NCI-H146 treated with DMSO at 0.1 percent for 48 hours (cell line): ENCODE data around the gene HS3ST3A1.
"Not testable (repeated sequence)": the region's sequence is repeated elsewhere in the genome, so short reads cannot be mapped to it uniquely, and the experiment has no call there.

ENCODE experiments used
- DNase-seq: peaks from one replicate; lab custom pipeline; 2025; ENCODE audit not compliant: unreplicated experiment; lab: John Stamatoyannopoulos, UW

Gene HS3ST3A1

DNA sequence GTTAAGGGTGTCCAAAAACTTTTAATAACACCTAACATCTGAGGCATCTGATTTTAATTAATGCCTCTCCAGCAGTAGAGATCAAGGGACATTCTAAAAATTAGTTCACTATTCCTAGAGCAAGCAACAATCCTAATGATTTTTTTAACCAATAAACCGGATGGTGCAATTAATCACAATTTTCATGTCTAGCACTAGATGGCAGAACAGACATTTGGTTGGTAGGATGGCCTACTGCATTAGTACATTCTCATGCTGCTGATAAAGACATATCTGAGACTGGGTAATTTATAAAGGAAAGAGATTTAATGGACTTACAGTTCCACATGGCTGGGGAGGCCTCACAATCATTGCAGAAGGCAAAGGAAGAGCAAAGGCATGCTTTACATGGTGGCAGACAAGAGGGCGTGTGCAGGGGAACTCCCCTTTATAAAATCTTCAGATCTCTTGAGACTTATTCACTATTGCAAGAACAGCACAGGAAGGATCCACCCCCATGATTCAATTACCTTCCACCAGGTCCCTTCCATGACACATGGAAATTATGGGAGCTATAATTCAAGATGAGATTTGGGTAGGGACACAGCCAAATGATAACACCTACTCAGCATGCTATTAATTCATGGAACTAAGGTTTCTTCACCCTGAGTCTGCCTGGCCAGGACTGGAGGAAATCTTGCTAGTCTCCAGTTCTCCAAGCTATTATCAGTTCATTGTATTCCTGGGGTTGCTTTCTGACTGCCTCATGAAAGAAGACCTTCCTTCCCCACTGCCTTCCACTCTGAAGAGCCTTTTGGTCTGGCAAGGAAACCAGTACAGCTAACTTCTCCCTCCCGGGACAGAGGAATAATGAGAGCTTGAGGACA, 24.8 kb downstream of the HS3ST3A1 start:
- DNase-seq = no peak

DNA sequence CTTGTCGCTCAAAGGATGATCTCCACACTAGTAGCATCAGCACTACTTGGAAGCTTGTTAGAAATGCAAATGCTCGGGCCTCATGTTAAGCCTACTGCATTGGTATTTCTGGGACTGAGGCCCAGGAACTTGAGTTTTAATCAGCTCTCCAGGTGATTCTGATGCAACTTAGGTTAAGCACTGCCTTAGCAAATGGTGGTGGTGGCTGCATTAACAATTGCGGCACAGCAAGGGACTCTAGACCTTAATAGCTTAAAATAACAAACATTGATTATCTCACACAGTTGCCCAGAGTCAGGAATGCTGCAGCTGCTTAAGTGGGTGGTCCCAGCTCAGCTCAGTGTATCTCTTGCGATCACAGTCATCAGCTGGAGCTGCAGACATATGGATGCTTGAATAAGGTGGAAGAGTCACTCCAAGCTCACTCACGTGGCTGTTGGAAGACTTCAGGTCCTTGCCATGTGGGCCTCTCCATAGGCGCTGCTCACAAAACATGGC, 25.8 kb downstream of the HS3ST3A1 start:
- DNase-seq = no peak

DNA sequence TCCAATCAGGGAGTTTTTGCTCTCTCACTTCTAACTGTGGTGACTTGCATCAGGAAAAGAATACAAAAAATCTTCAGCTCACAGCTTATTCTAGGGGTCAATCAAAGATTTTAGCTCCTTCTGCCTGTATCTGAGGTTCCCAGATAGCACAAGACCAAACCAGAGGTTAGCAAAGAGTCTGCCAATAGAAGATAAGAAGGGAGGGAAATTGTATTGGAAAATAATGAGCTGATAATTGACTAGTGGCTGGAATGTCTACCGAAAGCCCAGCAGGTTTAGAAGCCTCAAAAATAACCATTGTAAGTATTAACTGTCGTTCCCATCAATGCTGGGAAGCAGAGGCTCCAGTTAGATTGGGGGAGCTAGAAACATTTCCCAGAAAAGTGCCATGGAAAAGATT, 26.3 kb downstream of the HS3ST3A1 start:
- no peak for DNase-seq

DNA sequence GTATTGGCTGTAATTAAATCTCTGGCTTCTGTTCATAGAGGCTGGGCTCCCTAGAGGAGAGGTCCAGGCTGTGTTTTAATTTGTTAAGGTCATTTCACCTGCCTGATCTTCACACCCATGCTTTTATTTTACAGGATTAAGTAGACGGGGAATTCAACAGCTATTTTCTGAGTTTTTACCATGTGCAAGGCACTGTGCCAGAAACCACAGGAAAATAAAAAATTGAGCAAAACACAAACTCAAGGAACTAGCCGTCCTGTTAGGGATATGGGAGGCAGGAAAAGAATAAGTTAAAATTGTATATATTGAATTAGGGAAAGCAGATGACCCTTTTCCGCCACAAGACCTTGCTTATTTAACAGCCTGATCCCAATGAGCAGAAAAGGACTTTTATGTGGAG, 29.1 kb downstream of the HS3ST3A1 start:
- DNase-seq = no peak

DNA sequence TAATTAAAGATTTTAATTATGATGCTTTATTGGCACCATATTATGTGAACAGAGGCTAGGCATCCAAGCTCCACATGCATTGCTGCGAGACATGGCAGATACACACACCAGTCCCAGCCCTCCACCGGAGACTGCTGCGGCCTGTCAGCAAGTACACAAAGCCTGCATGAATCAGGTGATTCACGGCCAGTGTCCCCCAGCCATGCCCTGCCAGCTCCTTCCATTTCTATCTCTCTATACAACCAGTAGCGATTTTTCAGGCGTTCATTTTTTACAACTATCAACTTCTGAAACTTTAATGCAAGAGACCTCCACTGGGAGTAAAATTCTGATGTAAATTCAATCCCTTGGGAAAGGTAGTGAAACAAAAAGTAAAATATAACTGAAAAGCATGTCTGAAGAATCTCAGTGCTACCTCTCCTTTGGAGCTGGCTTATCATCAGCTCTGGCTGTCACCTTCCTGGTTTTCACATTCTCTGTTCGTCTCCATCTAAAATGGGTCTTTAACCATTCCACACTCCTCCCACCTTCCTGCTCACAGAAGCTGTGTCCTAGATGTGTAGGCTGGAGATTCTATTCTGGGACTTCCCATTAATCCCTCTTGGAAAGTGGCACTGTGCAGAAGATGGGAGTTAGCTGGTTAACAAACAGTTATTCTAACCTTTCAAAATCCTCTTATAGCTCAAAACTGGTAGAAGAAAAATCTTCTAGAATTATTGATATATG, 32.2 kb downstream of the HS3ST3A1 start:
- no peak for DNase-seq

DNA sequence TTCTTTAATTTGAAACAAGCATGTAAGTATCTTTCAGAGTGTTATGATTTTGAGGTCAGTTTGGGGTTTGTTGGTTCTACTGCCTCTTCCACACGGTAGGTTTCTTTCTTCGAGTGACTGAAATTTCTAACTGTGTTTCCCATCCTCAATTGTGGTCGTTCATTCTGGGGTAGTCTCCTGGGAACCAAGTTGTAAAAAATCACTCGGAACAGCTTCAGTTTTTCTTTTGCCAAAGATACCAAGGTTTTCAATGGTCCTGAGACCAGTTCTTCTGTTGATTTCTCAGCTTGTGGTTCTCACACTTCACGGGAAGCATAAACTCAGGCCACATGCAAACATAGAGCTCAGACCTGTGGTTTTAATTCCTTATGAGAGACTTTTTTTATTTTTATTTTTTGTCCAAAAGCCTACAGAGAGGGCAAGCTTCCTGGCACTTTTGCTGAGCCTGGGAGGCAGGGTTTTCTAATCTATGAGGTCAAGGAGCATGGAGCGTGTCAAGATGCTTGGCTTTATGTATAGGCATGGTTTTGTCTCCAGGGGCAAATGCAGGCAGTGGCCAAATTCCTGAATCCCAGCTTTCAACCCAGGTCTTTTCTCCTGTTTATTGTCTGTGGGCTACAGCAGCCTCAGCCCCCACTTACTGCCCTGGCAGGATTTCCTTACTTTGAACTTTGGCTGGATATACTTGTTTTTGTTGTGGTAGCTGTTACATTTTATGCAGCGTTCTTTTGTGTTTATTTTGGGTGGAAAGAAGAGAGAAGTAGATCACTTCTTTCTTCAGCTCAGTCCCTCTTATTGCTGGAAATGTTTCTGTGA, 32.9 kb downstream of the HS3ST3A1 start:
- no peak for DNase-seq

DNA sequence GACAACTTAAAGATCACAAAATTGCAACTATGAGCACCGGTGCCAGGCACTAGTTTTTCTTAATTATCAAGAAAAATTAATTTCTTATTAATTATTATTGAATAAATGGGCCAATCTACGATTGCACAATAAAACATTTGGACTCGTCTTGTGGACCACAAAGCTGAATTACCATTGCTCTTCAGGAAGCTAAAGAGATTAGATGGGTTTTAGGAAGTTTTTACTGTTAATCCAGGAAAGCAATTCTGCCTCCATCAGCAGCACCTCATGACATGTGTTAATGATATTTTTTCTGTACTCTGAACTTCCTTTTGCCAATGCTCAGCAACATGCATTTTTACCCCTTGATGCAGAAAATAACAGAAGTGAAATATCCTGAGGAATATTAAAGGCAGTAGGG, 37.9 kb downstream of the HS3ST3A1 start:
- no peak for DNase-seq

DNA sequence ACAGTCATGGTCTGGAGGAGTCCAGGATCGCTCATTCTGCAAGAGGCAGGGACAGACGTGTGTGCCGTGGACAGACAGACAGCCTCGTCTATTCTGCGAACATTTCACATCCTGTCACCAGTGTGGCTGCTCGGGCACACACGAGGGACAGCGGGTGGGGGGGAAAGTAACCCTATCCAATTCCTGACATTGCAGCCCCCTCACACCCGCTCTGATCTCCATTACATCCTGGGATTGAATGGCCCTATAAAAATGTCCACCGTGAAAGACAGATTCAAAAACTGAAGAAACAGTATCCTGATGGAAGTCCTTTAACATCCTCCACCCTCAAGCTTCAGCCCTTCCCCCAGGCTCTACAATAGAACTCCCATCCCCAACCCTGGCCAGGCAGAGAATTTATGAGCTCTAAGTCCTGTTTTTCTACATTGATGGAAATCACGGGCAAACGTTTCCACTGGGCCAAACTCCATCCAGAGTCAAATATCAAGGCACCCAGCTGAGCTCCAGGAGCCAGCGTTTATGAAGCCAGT, 39.4 kb downstream of the HS3ST3A1 start:
- DNase-seq = no peak

DNA sequence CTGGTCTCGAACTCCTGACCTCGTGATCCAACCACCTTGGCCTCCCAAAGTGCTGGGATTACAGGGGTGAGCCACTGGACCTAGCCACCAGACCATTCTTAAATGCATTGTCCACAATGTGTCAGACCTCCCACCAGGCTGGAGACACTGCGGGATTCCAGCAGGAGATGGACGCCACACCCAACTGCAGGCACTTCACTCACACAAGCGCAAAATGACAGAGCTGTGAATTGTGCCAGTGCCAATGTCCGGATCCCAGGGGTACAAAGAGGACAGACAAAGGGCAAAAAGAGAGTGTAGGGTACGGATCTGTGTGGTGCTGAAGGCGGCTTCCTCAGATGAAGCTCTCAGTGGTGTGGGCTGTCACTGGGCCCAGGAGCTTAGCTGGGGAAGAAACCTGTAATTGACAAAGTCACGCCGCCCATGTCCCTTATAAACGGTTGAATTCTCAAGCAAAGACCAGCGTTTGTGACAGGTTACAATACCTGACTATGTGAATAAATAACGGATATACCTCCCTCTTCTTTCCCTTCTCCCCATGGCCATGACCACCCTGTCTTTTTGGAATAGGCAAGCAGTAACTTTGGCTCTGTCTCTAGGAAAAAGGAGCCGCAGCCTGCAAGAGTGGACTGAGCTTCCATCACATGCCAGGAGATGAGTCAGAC, 40.0 kb downstream of the HS3ST3A1 start:
- no peak for DNase-seq

DNA sequence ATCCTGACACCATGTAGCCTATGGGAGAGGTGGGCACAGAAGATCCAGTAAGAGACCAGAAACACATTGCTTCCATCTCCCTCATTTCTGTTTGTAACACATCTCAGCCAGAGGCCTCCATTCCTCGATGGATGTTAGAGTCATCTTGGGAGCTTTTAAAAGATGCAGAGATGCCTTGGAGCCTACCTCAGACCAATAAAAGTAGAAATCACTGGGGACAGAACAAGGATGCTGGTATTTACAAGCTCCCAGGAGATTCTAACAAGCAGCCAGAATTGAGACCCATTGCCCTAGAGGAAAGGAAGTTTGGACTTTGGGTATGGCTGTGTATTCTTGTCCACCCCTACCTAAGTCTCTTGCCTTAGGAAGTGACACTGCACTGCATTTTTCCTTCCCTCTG, 40.8 kb downstream of the HS3ST3A1 start:
- no peak for DNase-seq

DNA sequence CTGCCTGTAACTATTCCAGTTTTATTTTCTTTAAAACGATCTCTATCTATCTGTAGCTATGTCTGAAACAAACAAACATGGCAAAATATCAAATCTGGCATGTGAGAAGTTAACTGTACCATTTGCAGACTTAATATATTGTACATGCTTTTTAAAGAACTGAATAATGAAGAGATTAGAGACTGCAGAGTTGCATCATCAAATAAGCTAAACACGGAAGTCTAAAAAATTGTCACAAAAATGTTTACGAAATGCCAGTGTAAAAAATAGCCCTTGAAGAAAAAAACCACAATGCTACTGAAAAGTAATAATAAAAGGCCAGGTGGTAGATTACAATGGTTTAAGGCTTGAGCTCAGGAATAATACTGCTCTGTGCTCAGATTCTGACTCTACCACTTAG, 43.1 kb downstream of the HS3ST3A1 start:
- DNase-seq = no peak

DNA sequence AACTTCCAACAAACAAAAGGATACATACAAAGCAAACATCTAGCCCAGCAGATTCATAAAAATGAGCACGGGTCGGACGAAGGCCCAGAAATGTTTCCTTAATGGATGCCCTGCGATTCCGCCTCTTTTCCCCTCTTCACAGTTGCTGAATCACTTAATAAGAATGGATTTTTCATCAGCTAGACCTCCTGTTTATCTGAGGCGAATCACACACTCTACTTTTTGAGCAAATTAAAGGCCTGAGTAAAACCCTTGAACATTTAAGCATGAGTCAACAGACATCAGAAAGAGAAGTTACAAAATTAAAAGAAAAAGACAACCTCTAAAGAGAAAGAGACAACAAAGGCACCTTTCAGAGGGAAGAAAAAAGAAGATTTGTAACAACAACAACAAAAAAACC, 44.7 kb downstream of the HS3ST3A1 start:
- DNase-seq = no peak

DNA sequence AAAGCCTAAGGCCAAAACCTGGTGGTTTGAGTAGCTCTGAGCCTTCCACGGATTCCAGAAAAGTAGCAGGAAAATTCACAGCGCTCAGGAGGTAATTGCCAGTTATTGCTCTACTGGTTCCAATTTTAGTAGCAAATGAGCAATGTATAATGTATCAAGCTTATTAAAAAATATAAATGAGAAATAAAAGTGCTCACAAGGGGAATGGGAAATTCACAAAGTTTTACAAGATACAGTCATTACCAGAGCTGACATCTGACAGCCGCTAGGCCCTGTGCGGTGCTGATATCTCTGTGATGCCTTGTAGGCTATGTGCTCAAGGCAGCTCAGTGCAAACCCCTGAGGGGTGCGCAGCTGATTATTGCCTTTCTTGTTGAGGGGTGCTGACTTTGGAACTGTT, 47.5 kb downstream of the HS3ST3A1 start:
- no peak for DNase-seq

DNA sequence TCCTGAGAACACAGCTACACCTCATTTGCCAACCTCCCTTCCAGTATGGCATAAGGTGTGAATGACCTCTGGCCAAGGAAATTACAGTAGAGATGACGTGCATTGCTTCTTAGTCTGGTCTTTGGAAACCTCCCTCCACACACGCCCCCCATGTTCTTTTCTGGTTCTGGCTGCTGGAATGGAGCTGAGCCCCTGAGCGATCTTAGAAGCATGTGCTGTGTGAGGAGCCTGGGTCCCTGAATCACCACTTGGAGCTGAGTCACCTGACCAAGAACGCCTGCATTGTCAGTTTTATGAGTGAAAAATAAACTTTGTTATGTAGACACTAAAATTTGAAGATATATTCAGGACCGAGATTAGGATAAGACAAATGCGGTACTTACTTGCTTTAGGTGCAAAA, 51.4 kb downstream of the HS3ST3A1 start:
- no peak for DNase-seq

DNA sequence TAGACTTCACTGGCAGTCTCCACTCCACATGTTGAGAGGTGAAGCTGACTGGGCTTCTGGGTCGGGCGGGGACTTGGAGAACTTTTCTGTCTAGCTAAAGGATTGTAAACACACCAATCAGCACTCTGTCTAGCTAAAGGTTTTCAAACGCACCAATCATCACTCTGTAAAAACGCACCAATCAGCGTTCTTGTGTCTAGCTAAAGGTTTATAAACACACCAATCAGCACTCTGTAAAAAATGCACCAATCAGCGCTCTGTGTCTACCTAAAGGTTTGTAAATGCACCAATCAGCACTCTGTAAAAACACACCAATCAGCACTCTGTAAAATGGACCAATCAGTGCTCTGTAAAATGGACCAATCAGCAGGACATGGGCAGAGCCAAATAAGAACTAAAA, 53.2 kb downstream of the HS3ST3A1 start:
- not testable (repeated sequence) for DNase-seq

DNA sequence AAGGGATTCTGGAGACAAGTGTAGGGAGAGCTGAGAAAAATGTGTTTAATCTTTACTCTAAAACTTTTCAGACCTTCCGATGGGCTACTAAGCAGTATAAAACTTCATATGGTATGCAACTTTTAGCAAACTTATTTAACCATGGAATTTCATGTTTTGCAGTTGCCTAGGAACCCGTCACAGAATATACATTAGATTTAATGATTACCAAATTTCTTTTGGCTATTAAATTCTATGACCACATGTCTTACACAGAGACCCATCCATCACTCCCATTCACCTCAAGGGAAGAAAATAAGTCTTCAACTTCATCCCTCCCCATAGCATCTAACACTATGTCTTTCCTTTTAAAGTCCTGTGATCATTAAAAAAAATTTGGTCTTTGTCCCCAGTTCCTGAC, 54.9 kb downstream of the HS3ST3A1 start:
- DNase-seq = no peak

DNA sequence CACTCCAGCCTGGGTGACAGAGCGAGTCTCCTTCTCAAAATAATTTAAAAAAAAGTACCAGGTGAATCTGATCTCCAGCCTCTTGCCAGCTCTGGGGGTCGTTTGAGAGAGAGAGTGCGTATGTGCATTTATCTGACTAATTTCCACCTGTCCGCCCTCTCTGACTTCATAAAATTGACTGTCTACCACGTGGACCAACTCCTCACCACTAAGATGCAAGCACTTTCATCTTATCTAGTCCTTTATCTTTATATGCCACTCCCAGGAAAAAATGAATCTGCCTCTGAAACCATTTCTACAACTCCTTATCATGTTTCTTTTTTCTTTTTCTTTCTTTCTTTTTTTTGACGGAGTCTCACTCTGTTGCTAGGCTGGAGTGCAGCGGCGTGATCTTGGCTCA, 55.8 kb downstream of the HS3ST3A1 start:
- DNase-seq = no peak

DNA sequence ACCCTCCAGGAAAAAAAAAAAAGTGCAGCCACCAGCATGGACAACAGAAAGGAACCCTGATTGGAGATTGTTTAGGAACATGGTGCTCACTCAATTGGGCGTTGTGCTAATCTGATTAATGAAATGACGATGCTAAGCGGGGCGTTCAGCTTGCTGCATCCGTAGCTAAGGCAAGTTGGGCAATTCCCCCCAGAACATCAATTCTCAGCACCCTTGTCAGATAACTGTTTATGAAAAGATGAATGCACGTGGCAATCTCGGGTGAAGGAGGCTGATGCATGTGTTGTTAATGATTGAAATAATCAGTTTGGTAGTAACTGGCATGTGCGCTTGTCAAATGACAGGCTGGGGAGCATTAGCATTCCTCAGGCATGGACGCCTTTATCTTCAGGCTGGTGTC, 57.0 kb downstream of the HS3ST3A1 start:
- no peak for DNase-seq

DNA sequence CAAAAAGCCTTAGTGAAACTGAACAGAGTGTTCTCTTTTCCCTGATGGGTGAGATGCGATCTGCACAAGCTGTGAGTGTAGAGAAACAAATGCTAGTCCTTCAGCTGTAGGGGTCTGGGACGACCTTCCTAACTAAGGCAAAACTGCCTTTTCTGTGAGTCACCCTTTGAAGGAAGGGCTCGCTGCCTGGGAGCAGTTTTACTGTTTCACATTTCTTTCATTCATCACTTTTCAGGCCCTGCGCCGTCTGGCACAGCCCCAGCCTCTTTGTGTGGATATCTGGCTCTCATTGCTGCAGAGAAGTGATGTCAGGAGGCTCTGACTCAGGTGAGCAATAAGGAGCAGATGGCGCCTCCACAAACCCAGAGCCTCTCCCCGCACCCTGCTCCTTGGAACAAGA, 57.4 kb downstream of the HS3ST3A1 start:
- no peak for DNase-seq

DNA sequence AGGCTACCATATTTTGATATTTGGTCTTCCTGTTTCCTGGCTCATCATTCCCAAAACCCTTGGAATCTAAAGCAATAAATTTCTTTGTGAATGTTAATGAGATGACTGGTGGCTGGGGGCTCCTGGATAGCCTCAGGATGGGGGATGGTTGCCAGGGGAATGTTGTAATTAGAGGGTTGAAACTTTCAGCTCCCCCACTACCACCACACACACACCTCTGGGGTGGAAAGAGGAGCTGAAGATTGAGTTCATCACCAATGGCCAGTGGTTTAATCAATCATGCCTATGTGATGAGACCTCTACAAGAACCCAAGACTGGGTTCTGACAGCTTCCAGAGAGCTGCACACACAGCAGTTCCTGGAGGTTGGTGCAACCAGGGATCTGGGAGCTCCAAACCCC, 59.1 kb downstream of the HS3ST3A1 start:
- DNase-seq = no peak

DNA sequence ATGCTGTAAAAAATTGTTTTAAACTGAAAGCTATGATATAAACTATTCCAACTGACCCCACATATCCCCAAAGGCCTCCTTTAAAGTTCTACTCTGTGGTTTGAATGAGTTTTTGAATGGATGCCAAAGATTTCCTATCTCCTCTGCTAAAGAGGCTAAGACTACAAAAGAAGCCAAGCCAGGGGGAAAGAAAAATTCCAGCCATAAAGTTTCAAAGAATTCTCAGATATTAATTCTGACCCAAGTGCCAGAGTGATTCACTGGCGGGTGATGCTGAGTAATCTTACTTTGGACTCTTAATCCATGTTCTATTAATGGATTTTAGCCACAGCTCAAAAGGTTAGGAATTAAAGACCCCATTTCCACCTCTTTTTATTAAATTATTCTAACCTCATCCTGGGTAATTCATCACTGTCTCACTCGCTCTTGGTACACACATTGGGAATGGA, 60.7 kb downstream of the HS3ST3A1 start:
- DNase-seq = no peak
